ENCODE data around the gene USP15.

USP15 gene

GRCh38 chr12:62370189-62370588, 110.0 kb downstream of the USP15 start:
- no peak overlapping the region for H3K4me3 ChIP-seq
- H3K27ac ChIP-seq: no peak overlapping the region
- no peak overlapping the region for H3K9ac ChIP-seq (ENCODE audit: insufficient read length)
- TF ChIP-seq EZH2 (IDR thresholded peaks at IDR 0.05) (no peak), POLR2AphosphoS5 (IDR thresholded peaks at IDR 0.05; ENCODE audit: borderline replicate concordance, low read depth, low read length) (no peak), FOXP2 (optimal IDR thresholded peaks at IDR 0.05; ENCODE audit: control extremely low read depth, extremely low read length, insufficient read depth) (no peak)
- DNase-seq (ENCODE audit: low read depth, low spot score): no peak
- peaks cover 4% of the 10 kb centered on the region for H3K36me3 ChIP-seq (ENCODE audit: insufficient read depth, low read length)
- no peaks in the 10 kb centered on the region for H3K9me3 ChIP-seq (ENCODE audit: low read depth, low read length)

- Histone ChIP-seq H3K9me3 (ENCODE audit: low read depth, low read length) (no peaks in the 10 kb centered on the region), H3K36me3 (ENCODE audit: insufficient read depth, low read length) (peaks cover 6% of the 10 kb centered on the region; the same call in 1 of the 2 replicates), H3K4me3 (no peak overlapping the region), H3K9ac (ENCODE audit: insufficient read length) (no peak overlapping the region), H3K27ac (no peak overlapping the region)
- TF ChIP-seq EZH2 (IDR thresholded peaks at IDR 0.05) (no peak), POLR2AphosphoS5 (IDR thresholded peaks at IDR 0.05; ENCODE audit: borderline replicate concordance, low read depth, low read length) (no peak), FOXP2 (optimal IDR thresholded peaks at IDR 0.05; ENCODE audit: control extremely low read depth, extremely low read length, insufficient read depth) (no peak)
- no peak for DNase-seq (ENCODE audit: low read depth, low spot score)
These were observed 111.5 kb downstream of the USP15 start for GRCh38 chr12:62371661-62372060.

GRCh38 chr12:62372134-62372533, 111.9 kb downstream of the USP15 start:
- peaks cover 6% of the 10 kb centered on the region; the same call in 1 of the 2 replicates for H3K36me3 ChIP-seq (ENCODE audit: insufficient read depth, low read length)
- H3K9ac ChIP-seq (ENCODE audit: insufficient read length): peak overlapping the region; percentile 47
- no peaks in the 10 kb centered on the region for H3K9me3 ChIP-seq (ENCODE audit: low read depth, low read length)
- TF ChIP-seq EZH2 (IDR thresholded peaks at IDR 0.05) (no peak), POLR2AphosphoS5 (IDR thresholded peaks at IDR 0.05; ENCODE audit: borderline replicate concordance, low read depth, low read length) (no peak), FOXP2 (optimal IDR thresholded peaks at IDR 0.05; ENCODE audit: control extremely low read depth, extremely low read length, insufficient read depth) (no peak)
- DNase-seq (ENCODE audit: low read depth, low spot score): no peak
- no peak overlapping the region for H3K4me3 ChIP-seq
- H3K27ac ChIP-seq: peak overlapping the region; percentile 65

- no peak for DNase-seq (ENCODE audit: low read depth, low spot score)
- TF ChIP-seq FOXP2 (optimal IDR thresholded peaks at IDR 0.05; ENCODE audit: control extremely low read depth, extremely low read length, insufficient read depth): no peak
- no peak for TF ChIP-seq EZH2 (IDR thresholded peaks at IDR 0.05)
- no peak for TF ChIP-seq POLR2AphosphoS5 (IDR thresholded peaks at IDR 0.05; ENCODE audit: borderline replicate concordance, low read depth, low read length)
These were observed 112.6 kb downstream of the USP15 start for GRCh38 chr12:62372825-62373224.

GRCh38 chr12:62375603-62376002, 115.4 kb downstream of the USP15 start:
- no peaks in the 10 kb centered on the region for H3K9me3 ChIP-seq (ENCODE audit: low read depth, low read length)
- no peak overlapping the region for H3K4me3 ChIP-seq
- H3K36me3 ChIP-seq (ENCODE audit: insufficient read depth, low read length): peaks cover 6% of the 10 kb centered on the region; the same call in 1 of the 2 replicates
- H3K27ac ChIP-seq: no peak overlapping the region
- DNase-seq (ENCODE audit: low read depth, low spot score): no peak
- TF ChIP-seq EZH2 (IDR thresholded peaks at IDR 0.05) (no peak), POLR2AphosphoS5 (IDR thresholded peaks at IDR 0.05; ENCODE audit: borderline replicate concordance, low read depth, low read length) (no peak), FOXP2 (optimal IDR thresholded peaks at IDR 0.05; ENCODE audit: control extremely low read depth, extremely low read length, insufficient read depth) (no peak)
- H3K9ac ChIP-seq (ENCODE audit: insufficient read length): no peak overlapping the region

More at GRCh38 chr12:62372825-62373224, 112.6 kb downstream of the USP15 start:
- no peaks in the 10 kb centered on the region for H3K9me3 ChIP-seq (ENCODE audit: low read depth, low read length)
- H3K36me3 ChIP-seq (ENCODE audit: insufficient read depth, low read length): peaks cover 6% of the 10 kb centered on the region; the same call in 1 of the 2 replicates
- H3K27ac ChIP-seq: peak overlapping the region; percentile 65
- H3K9ac ChIP-seq (ENCODE audit: insufficient read length): peak overlapping the region; percentile 47
- no peak overlapping the region for H3K4me3 ChIP-seq

GRCh38 chr12:62379026-62379722, 119.0 kb downstream of the USP15 start:
- H3K27ac ChIP-seq: no peak overlapping the region
- H3K9ac ChIP-seq (ENCODE audit: insufficient read length): no peak overlapping the region
- no peak for TF ChIP-seq EZH2 (IDR thresholded peaks at IDR 0.05)
- no peak for TF ChIP-seq FOXP2 (optimal IDR thresholded peaks at IDR 0.05; ENCODE audit: control extremely low read depth, extremely low read length, insufficient read depth)
- no peak for TF ChIP-seq POLR2AphosphoS5 (IDR thresholded peaks at IDR 0.05; ENCODE audit: borderline replicate concordance, low read depth, low read length)
- H3K9me3 ChIP-seq (ENCODE audit: low read depth, low read length): no peaks in the 10 kb centered on the region
- H3K36me3 ChIP-seq (ENCODE audit: insufficient read depth, low read length): peaks cover 25% of the 10 kb centered on the region
- no peak overlapping the region for H3K4me3 ChIP-seq
- DNase-seq (ENCODE audit: low read depth, low spot score): no peak

- no peak for TF ChIP-seq FOXP2 (optimal IDR thresholded peaks at IDR 0.05; ENCODE audit: control extremely low read depth, extremely low read length, insufficient read depth)
- no peak for TF ChIP-seq POLR2AphosphoS5 (IDR thresholded peaks at IDR 0.05; ENCODE audit: borderline replicate concordance, low read depth, low read length)
- TF ChIP-seq EZH2 (IDR thresholded peaks at IDR 0.05): no peak
- Histone ChIP-seq H3K9ac (ENCODE audit: insufficient read length) (no peak overlapping the region), H3K9me3 (ENCODE audit: low read depth, low read length) (no peaks in the 10 kb centered on the region), H3K4me3 (no peak overlapping the region), H3K36me3 (ENCODE audit: insufficient read depth, low read length) (peaks cover 26% of the 10 kb centered on the region), H3K27ac (no peak overlapping the region)
- no peak for DNase-seq (ENCODE audit: low read depth, low spot score)
These were observed 119.5 kb downstream of the USP15 start for GRCh38 chr12:62379723-62380045.

GRCh38 chr12:62382526-62382925, 122.3 kb downstream of the USP15 start:
- Histone ChIP-seq H3K9me3 (ENCODE audit: low read depth, low read length) (no peaks in the 10 kb centered on the region), H3K27ac (no peak overlapping the region), H3K36me3 (ENCODE audit: insufficient read depth, low read length) (peaks cover 38% of the 10 kb centered on the region), H3K4me3 (no peak overlapping the region), H3K9ac (ENCODE audit: insufficient read length) (no peak overlapping the region)
- no peak for DNase-seq (ENCODE audit: low read depth, low spot score)
- no peak for TF ChIP-seq POLR2AphosphoS5 (IDR thresholded peaks at IDR 0.05; ENCODE audit: borderline replicate concordance, low read depth, low read length)
- no peak for TF ChIP-seq FOXP2 (optimal IDR thresholded peaks at IDR 0.05; ENCODE audit: control extremely low read depth, extremely low read length, insufficient read depth)
- no peak for TF ChIP-seq EZH2 (IDR thresholded peaks at IDR 0.05)

Data from SK-N-MC (cell line).